Transverse colon (tissue), 4 donors: ENCODE results near the gene CAMKV. TPM values are rescaled to one million over a fixed set of nuclear protein-coding genes. Genes with fewer than 3 reads are reported as not detected.

Experiments used
- DNase-seq: peaks from one replicate; pipeline ENCODE4 v3.0.0-alpha.2; 2019
- H3K27ac ChIP-seq, 4 donors: fragments of 200-600 bp; sonication (generic); 2 replicates each; pipeline ENCODE4 v1.5.1; 2016 to 2018; ENCODE audit warnings: inconsistent platforms in 4 of 4
- H3K27me3 ChIP-seq: fragments of 200-600 bp; sonication (generic); 2 replicates; pipeline ENCODE4 v1.5.1; 2017; ENCODE audit warnings: inconsistent platforms
- H3K36me3 ChIP-seq, 4 donors: fragments of 200-600 bp; sonication (generic); 2 replicates each; pipeline ENCODE4 v1.5.1; 2017 to 2019; ENCODE audit warnings: inconsistent platforms in 4 of 4
- H3K4me1 ChIP-seq, 4 donors: fragments of 200-600 bp; sonication (generic); 2 replicates each; pipeline ENCODE4 v1.5.1; 2017 to 2020; ENCODE audit warnings: inconsistent platforms in 4 of 4
- H3K4me3 ChIP-seq, 4 donors: fragments of 200-600 bp; sonication (generic); 1 replicate in 1 of 4; 2 replicates in 3 of 4; pipeline versions ENCODE4 v1.5.1 to v1.6.1; 2017 to 2019; ENCODE audit warnings: inconsistent platforms in 4 of 4
- H3K9me3 ChIP-seq, 2 donors: fragments of 200-600 bp; sonication (generic); 2 replicates each; pipeline ENCODE4 v1.5.1; 2017 to 2019; ENCODE audit warnings: inconsistent platforms in 2 of 2
- CTCF ChIP-seq, 5 experiments: fragments of 200-600 bp in 3 of 5; fragments of 450-650 bp in 2 of 5; sonication (generic) in 3 of 5; IDR thresholded peaks; 1 replicate in 2 of 5; 2 replicates in 3 of 5; pipeline ENCODE4 v1.5.1; 2016 to 2017; ENCODE audit warnings: antibody characterized with exemption in 5 of 5, inconsistent platforms in 3 of 5, mild to moderate bottlenecking in 2 of 5, moderate library complexity in 1 of 5
- EP300 ChIP-seq: sonication (generic); formaldehyde crosslinking; IDR thresholded peaks from one replicate; pipeline ENCODE4 v1.6.1; 2017; ENCODE audit warnings: antibody characterized with exemption, low read depth
- POLR2A ChIP-seq: fragments of 450-650 bp; IDR thresholded peaks from one replicate; pipeline ENCODE4 v1.6.1; 2016; ENCODE audit warnings: antibody characterized with exemption, mild to moderate bottlenecking, moderate library complexity
- POLR2AphosphoS5 ChIP-seq, 3 donors: sonication (generic); formaldehyde crosslinking; IDR thresholded peaks; one replicate each; pipeline ENCODE4 v1.6.1; 2016; ENCODE audit warnings: antibody characterized with exemption in 3 of 3
- WGBS, 2 donors: methylation state at CpG; one replicate each; pipeline ENCODE4 v1.1.5; 2018; ENCODE audit warnings: low coverage in 1 of 2; 5-methylcytosine and 5-hydroxymethylcytosine counted together
- in situ Hi-C, 4 donors: fragments of 200-750 bp; cut with MboI; loops; one replicate each; pipeline versions ENCODE4 v1.15.0 to v1.15.1; 2017; ENCODE audit warnings: low sequenced_read_pairs in 3 of 4, low pct_ligation_motif_present in 1 of 4, low pct_unique_long_range_greater_than_20kb in 1 of 4
- intact Hi-C: fragments of 100-400 bp; cut with DNase I; formaldehyde crosslinking; loops from one replicate; pipeline ENCODE4 v1.15.1; 2023; ENCODE audit warnings: low total_unique reads
- total RNA-seq, 4 donors: library from RNA; depleted of rRNA; stranded (reverse); fragments of >200 nt; gene quantifications; one replicate each; pipeline ENCODE4 v1.1.0, GENCODE V29; 2016

CAMKV gene
- total RNA-seq, 4 donors from 2014 or later, result 0.14 TPM; not detected in 3

- in situ Hi-C loops, result no loop called here
- Histone ChIP-seq H3K27ac (no peak overlapping the region), H3K9me3 (no peaks in the 10 kb centered on the region), H3K4me1 (peaks cover 4 to 19% (median 8%) of the 10 kb centered on the region in 4 donors), H3K4me3 (no peak overlapping the region), H3K36me3 (no peaks in the 10 kb centered on the region), H3K27me3 (peaks cover under 1% of the 10 kb centered on the region)
- TF ChIP-seq CTCF (IDR thresholded peaks at IDR 0.05), result no peak
- no peak for TF ChIP-seq POLR2A
- TF ChIP-seq EP300, result no peak
- no peak for TF ChIP-seq POLR2AphosphoS5 (IDR thresholded peaks at IDR 0.05)
- DNase-seq, result no peak
- intact Hi-C loops, result no loop called here
- WGBS, 2 donors, result 91% methylated on average over 5 of the region's 5 CpGs; no CpG with 5 or more reads in 1 of the 2 donors
These were observed 6.9 kb upstream of the CAMKV start for GRCh38 chr3:49876567-49876966.

- no peak for TF ChIP-seq EP300
- TF ChIP-seq POLR2A, result no peak
- TF ChIP-seq POLR2AphosphoS5 (IDR thresholded peaks at IDR 0.05), result peak in 2 of 3 donors; percentile 18 to 46
- peak in 1 of 5 experiments; percentile 35 for TF ChIP-seq CTCF (IDR thresholded peaks at IDR 0.05)
- 43% methylated on average over 6 of the region's 8 CpGs; no CpG with 5 or more reads in 1 of the 2 donors for WGBS, 2 donors
- intact Hi-C loops, result no loop called here
- in situ Hi-C loops, result no loop called here
- Histone ChIP-seq H3K4me3 (no peak overlapping the region), H3K27ac (peak overlapping the region in 3 of 4 donors; percentile 5 to 57 (median 54)), H3K9me3 (no peaks in the 10 kb centered on the region), H3K36me3 (no peaks in the 10 kb centered on the region), H3K27me3 (peaks cover 30% of the 10 kb centered on the region), H3K4me1 (peaks cover 9 to 28% (median 22%) of the 10 kb centered on the region in 4 donors)
- peak; percentile 82 for DNase-seq
These were observed 3.9 kb upstream of the CAMKV start for GRCh38 chr3:49873623-49874022.

- no peak for DNase-seq
- peak overlapping the region in 2 of 4 donors; percentile 54 to 57 for H3K27ac ChIP-seq
- no peaks in the 10 kb centered on the region for H3K9me3 ChIP-seq
- TF ChIP-seq POLR2AphosphoS5 (IDR thresholded peaks at IDR 0.05), result no peak
- no peak for TF ChIP-seq EP300
- TF ChIP-seq POLR2A, result no peak
- no peak for TF ChIP-seq CTCF (IDR thresholded peaks at IDR 0.05)
- in situ Hi-C loops, result no loop called here
- H3K4me3 ChIP-seq, result no peak overlapping the region
- H3K4me1 ChIP-seq, result peaks cover 9 to 28% (median 22%) of the 10 kb centered on the region in 4 donors
- no peaks in the 10 kb centered on the region for H3K36me3 ChIP-seq
- peaks cover 37% of the 10 kb centered on the region for H3K27me3 ChIP-seq
- 46% methylated on average over 4 of the region's 4 CpGs; no CpG with 5 or more reads in 1 of the 2 donors for WGBS, 2 donors
- intact Hi-C loops, result no loop called here
These were observed 3.1 kb upstream of the CAMKV start for GRCh38 chr3:49872801-49873281.

GRCh38 chr3:49871531-49872153, 1.9 kb upstream of the CAMKV start:
- Histone ChIP-seq H3K4me1 (peaks cover 9 to 28% (median 22%) of the 10 kb centered on the region in 4 donors), H3K27ac (no peak overlapping the region), H3K36me3 (no peaks in the 10 kb centered on the region), H3K9me3 (no peaks in the 10 kb centered on the region), H3K4me3 (no peak overlapping the region), H3K27me3 (peaks cover 46% of the 10 kb centered on the region)
- intact Hi-C loops, result no loop called here
- 86% methylated on average over 10 of the region's 10 CpGs; no CpG with 5 or more reads in 1 of the 2 donors for WGBS, 2 donors
- in situ Hi-C loops, result no loop called here
- DNase-seq, result no peak
- no peak for TF ChIP-seq CTCF (IDR thresholded peaks at IDR 0.05)
- TF ChIP-seq POLR2A, result no peak
- TF ChIP-seq EP300, result no peak
- TF ChIP-seq POLR2AphosphoS5 (IDR thresholded peaks at IDR 0.05), result no peak
